ENCODE measurements around the gene PPIG.

DNA sequence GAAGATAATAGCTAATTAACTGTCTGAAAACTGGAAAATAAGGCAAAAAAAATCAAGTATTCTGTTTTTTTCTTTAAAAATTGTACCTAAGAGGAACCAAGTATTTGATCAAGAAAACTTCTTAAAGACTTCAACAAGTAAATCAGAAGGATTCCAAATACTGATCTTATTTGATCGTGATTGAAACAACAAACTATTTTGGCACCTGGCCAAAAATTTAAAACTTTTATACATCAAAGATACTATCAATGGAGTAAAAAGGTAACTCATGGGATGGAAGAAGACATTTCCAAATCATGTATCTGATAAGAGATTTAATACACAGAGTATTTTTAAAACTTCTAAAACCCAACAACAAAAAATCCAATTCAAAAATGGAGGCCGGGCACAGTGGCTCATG, 63.3 kb downstream of the PPIG start:
- TF ChIP-seq CTCF (IDR thresholded peaks at IDR 0.05): no peak
- no peak for TF ChIP-seq POLR2A (IDR thresholded peaks at IDR 0.05)
